IgD-negative memory B cell (primary cell): ENCODE measurements around the gene TAF5. TPM values are rescaled to one million over a fixed set of nuclear protein-coding genes. Genes with fewer than 3 reads are reported as not detected.

Source experiments
- H3K27ac Mint-ChIP-seq, 3 donors: one replicate each; pipeline ENCODE4 v1.8.0; 2020 to 2022; ENCODE audit warnings: mild to moderate bottlenecking in 3 of 3, mixed read lengths in 3 of 3, moderate library complexity in 1 of 3
- H3K27me3 Mint-ChIP-seq: one replicate; pipeline ENCODE4 v1.8.0; 2021; ENCODE audit warnings: mixed read lengths
- H3K36me3 Mint-ChIP-seq: one replicate; pipeline ENCODE4 v1.8.0; 2020; ENCODE audit warnings: mild to moderate bottlenecking, mixed read lengths
- H3K4me1 Mint-ChIP-seq, 3 donors: one replicate each; pipeline ENCODE4 v1.8.0; 2020 to 2022; ENCODE audit warnings: mixed read lengths in 3 of 3, mild to moderate bottlenecking in 1 of 3
- H3K4me3 Mint-ChIP-seq, 4 donors: one replicate each; pipeline ENCODE4 v1.8.0; 2020 to 2022; ENCODE audit warnings: mild to moderate bottlenecking in 4 of 4, mixed read lengths in 4 of 4, moderate library complexity in 3 of 4
- H3K9me3 Mint-ChIP-seq, 3 donors: one replicate each; pipeline ENCODE4 v1.8.0; 2020 to 2021; ENCODE audit warnings: mixed read lengths in 3 of 3, mild to moderate bottlenecking in 1 of 3
- polyA plus RNA-seq: library from polyadenylated mRNA; unstranded; fragments of 300-500 nt; fragmentation: Illumina TruSeq; gene quantifications from one replicate; pipeline ENCODE4 v1.2.3, GENCODE V29; 2021

Gene TAF5
- polyA plus RNA-seq, 1 donor from 2014 or later = 2.3 TPM

DNA sequence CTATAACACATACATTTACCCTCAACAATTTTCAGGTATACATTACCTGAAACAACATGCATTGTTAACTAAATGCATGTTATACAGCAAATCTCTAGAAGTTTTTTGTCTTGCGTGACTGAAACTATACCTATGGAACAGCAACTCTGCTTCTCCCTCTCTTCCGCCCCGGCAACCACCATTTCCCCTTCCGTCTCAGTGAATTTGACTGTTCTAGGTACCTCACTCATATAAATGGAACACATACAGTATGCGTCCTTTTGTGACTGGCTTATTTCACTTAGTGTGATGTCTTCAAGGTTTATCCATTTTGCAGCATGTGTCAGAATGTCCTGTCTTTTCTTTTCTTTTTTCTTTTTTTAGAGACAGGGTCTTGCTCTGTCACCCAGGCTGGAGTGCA is 61.9 kb downstream of the TAF5 start:
- H3K4me1 Mint-ChIP-seq = peaks cover 0 to 3% (median 0%) of the 10 kb centered on the region in 3 donors
- H3K4me3 Mint-ChIP-seq = no peak overlapping the region
- peak overlapping the region in 1 of 3 donors; percentile 33 for H3K27ac Mint-ChIP-seq
- peaks cover 4% of the 10 kb centered on the region for H3K36me3 Mint-ChIP-seq
- no peaks in the 10 kb centered on the region for H3K27me3 Mint-ChIP-seq
- no peaks in the 10 kb centered on the region for H3K9me3 Mint-ChIP-seq

DNA sequence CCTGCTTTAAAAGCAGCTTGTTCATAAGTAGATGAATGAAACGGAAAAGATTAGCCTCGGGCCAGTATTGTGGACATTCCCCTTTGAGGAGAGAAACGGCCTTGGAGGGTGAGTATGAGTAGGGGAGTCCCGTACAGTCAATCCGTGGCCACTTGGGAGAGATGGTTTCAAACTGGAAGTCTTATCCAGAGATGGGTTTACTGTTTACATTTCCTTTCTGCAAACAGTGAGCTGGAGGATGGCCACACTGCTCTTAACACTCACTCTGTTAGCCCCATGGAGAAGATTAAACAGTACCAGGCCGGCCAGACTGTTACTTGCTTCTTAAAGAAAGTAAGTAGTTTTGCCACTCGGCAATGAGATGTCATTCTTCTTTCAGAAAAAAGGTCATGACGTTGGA is 64.1 kb downstream of the TAF5 start:
- no peak overlapping the region for H3K27ac Mint-ChIP-seq
- H3K36me3 Mint-ChIP-seq = peaks cover 4% of the 10 kb centered on the region
- H3K27me3 Mint-ChIP-seq = no peaks in the 10 kb centered on the region
- no peak overlapping the region for H3K4me3 Mint-ChIP-seq
- H3K4me1 Mint-ChIP-seq = peaks cover 0 to 3% (median 1%) of the 10 kb centered on the region in 3 donors
- no peaks in the 10 kb centered on the region for H3K9me3 Mint-ChIP-seq

DNA sequence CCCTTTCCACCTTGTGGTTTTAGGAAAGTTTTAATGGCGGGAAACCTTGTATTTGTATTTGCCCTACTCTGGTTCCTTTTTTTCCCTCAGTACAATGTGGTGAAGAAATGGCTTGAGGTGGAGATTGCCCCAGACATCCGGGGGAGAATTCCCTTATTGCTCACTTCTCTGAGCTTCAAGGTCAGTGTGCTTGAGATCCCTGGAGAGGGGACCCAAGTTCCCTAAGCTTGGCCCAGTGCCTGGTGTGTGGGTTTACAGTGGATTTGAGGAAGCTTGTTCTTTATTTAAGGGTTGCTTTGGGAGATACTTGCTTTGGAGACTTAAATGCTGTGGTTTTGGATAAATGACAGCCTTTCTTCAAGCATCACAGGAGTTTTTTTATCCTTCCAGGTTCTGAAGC is 66.1 kb downstream of the TAF5 start:
- Mint-ChIP-seq H3K27ac (no peak overlapping the region), H3K4me3 (no peak overlapping the region), H3K9me3 (no peaks in the 10 kb centered on the region), H3K27me3 (no peaks in the 10 kb centered on the region), H3K36me3 (peaks cover 4% of the 10 kb centered on the region), H3K4me1 (peaks cover 1 to 3% (median 2%) of the 10 kb centered on the region in 3 donors)

Other genes starting within 250 kb of the TAF5 start
- gene NT5C2, start 174.7 kb upstream of the TAF5 start, polyA plus RNA-seq = 50.1 TPM
- not detected for gene RPEL1, start 122.1 kb upstream of the TAF5 start, polyA plus RNA-seq
- not detected for gene INA, start 90.8 kb upstream of the TAF5 start, polyA plus RNA-seq
- 9.1 TPM for gene PCGF6, start 16.8 kb upstream of the TAF5 start, polyA plus RNA-seq
- 353 TPM for gene ATP5MK, start 28.5 kb downstream of the TAF5 start, polyA plus RNA-seq
- 13.5 TPM for gene PDCD11, start 28.6 kb downstream of the TAF5 start, polyA plus RNA-seq
- 35.0 TPM for gene CALHM2, start 84.4 kb downstream of the TAF5 start, polyA plus RNA-seq
- gene CALHM1, start 90.9 kb downstream of the TAF5 start, polyA plus RNA-seq = 1.4 TPM
- not detected for gene CALHM3, start 111.3 kb downstream of the TAF5 start, polyA plus RNA-seq
- gene NEURL1, start 125.7 kb downstream of the TAF5 start, polyA plus RNA-seq = 0.35 TPM